IMR-90 (cell line): ENCODE data around the gene PPP1R12C.

ENCODE experiments used
- RAD21 ChIP-seq: IDR thresholded peaks from 2 replicates; pipeline ENCODE4 v1.6.1; 2012; ENCODE audit warnings: low read length, improper control_type of control experiment
- TF ChIP-seq, protein P1 (sequence below): conservative IDR thresholded peaks from 2 replicates; pipeline ENCODE4 v1.5.1; 2012; ENCODE audit warnings: mild to moderate bottlenecking, low read depth, low read length, improper control_type of control experiment

DNA sequence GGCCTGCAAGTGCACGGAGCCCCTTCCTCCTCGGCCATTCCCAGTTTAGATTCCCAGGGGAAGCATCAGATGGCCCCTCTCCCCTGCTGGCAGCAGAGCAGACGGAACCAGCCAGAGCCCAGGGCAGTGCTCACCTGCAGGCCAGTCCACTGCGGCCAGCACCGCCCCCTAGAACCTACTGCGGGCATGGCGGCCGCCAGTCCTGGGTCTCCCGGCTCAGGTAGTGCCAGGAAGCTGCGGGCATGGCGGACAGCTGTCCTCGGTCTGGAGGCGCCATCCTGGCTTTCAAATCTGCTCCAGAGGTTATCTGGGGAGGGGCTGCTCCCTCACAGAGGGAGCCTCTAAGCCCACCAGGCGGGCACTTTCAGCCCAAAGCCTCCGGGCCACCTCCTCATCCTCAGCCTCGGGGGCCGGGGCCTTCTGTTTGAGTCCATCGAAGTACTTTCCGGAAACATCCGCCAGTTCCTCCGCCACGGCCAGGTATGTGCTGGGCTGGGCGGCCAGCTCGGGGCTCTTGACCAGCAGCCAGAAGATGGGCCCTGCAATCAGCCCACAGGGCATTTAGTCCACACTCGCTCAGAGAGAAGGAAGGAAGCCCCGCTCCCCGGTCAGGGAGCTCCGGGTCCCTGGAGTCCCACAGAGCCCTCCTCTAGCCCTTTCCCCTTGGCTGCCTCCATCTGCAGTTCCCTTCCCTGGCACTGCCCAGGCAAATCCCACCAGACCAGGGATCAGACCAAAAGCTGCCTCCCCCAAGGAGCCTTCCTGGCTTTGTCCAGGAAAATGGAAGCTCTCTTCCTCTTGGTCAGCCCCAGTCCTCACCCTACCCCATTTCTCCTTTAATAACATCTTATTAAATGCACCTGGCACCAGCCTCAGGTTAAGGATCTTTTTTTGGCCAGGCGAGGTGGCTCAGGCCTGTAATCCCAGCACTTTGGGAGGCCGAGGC, 72.4 kb downstream of the PPP1R12C start:
- TF ChIP-seq, protein P1, sequence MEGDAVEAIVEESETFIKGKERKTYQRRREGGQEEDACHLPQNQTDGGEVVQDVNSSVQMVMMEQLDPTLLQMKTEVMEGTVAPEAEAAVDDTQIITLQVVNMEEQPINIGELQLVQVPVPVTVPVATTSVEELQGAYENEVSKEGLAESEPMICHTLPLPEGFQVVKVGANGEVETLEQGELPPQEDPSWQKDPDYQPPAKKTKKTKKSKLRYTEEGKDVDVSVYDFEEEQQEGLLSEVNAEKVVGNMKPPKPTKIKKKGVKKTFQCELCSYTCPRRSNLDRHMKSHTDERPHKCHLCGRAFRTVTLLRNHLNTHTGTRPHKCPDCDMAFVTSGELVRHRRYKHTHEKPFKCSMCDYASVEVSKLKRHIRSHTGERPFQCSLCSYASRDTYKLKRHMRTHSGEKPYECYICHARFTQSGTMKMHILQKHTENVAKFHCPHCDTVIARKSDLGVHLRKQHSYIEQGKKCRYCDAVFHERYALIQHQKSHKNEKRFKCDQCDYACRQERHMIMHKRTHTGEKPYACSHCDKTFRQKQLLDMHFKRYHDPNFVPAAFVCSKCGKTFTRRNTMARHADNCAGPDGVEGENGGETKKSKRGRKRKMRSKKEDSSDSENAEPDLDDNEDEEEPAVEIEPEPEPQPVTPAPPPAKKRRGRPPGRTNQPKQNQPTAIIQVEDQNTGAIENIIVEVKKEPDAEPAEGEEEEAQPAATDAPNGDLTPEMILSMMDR, result no peak
- TF ChIP-seq RAD21, result no peak
